Measurements from ENCODE around the gene DNAI1.

The DNAI1 gene

DNA sequence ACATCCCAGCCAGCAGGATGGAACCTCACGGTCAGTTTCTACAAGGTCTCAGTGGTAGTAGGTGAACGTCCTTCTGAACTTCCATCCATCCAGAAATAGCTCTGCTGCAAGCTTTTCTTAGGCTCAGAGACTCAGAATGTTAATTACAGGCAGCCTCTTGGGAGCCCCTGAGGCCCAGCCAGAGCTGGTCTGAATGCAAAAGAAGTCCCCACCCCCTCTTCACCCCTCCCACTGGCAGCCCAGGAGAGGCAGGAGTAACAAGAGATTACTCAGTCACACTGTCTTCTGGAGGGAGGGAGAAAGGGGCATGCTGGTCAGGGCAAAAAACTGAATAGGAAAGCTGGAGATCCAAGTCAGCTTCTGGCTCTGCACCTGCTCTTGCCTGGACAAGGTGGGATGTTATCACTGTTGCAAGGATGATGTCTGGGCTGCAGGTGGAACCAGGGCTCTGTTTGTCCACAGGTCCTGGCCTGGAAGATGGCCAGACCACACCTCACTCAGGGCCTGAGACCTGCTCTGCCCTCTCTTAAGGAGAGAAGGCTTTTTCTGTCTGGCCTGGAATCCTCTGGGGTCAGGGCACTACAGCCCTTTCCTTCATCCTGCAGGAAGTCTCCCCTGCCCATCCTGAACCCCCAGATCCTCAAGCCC lies 55.1 kb downstream of the DNAI1 start:
- TF ChIP-seq, protein P1, sequence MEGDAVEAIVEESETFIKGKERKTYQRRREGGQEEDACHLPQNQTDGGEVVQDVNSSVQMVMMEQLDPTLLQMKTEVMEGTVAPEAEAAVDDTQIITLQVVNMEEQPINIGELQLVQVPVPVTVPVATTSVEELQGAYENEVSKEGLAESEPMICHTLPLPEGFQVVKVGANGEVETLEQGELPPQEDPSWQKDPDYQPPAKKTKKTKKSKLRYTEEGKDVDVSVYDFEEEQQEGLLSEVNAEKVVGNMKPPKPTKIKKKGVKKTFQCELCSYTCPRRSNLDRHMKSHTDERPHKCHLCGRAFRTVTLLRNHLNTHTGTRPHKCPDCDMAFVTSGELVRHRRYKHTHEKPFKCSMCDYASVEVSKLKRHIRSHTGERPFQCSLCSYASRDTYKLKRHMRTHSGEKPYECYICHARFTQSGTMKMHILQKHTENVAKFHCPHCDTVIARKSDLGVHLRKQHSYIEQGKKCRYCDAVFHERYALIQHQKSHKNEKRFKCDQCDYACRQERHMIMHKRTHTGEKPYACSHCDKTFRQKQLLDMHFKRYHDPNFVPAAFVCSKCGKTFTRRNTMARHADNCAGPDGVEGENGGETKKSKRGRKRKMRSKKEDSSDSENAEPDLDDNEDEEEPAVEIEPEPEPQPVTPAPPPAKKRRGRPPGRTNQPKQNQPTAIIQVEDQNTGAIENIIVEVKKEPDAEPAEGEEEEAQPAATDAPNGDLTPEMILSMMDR (IDR thresholded peaks at IDR 0.05; ENCODE audit: borderline replicate concordance, control extremely low read depth, extremely low read depth, insufficient read depth, missing control alignments) = no peak
- in situ Hi-C loops (cut with MboI; ENCODE audit: low sequenced_read_pairs, unreplicated experiment) = no loop called here
- no peak for DNase-seq (ENCODE audit: low spot score)

DNA sequence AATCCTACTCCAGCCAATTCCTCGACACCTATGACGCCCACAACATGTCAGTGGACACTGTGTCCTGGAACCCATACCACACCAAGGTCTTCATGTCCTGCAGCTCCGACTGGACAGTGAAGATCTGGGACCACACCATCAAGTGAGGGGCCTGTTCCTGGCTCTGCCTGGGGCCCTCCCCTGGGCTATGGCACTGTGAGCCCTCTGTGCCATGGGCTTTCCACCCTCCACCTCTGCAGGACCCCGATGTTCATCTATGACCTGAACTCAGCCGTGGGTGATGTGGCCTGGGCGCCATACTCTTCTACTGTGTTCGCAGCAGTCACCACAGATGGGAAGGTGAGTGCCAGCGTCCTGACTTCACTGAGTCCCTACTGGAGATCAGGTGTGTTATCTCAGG lies 55.8 kb downstream of the DNAI1 start:
- in situ Hi-C loops (cut with MboI; ENCODE audit: low sequenced_read_pairs, unreplicated experiment) = no loop called here
- no peak for DNase-seq (ENCODE audit: low spot score)
- TF ChIP-seq, protein P1 (IDR thresholded peaks at IDR 0.05; ENCODE audit: borderline replicate concordance, control extremely low read depth, extremely low read depth, insufficient read depth, missing control alignments) = no peak

DNA sequence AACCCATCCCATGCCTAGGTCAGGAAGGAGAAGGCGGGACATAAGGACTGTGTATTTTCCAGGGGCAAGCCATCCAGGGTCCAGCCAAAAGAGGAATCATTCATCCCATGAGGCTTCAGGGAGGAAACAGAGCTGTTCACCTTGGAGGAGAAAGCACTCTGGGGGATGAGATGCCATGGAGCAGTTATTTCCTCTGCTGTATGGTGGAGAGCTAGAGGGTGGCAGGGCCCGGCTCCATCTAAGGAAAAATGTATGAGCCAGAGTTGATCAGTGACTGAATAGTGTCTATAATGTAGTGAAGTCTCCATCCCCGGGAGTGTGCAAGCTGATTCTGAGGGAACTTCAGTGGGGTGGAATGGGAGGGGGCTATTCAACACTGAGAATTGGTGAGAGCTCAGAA lies 56.2 kb downstream of the DNAI1 start:
- in situ Hi-C loops (cut with MboI; ENCODE audit: low sequenced_read_pairs, unreplicated experiment) = no loop called here
- TF ChIP-seq, protein P1 (IDR thresholded peaks at IDR 0.05; ENCODE audit: borderline replicate concordance, control extremely low read depth, extremely low read depth, insufficient read depth, missing control alignments) = no peak
- no peak for DNase-seq (ENCODE audit: low spot score)

DNA sequence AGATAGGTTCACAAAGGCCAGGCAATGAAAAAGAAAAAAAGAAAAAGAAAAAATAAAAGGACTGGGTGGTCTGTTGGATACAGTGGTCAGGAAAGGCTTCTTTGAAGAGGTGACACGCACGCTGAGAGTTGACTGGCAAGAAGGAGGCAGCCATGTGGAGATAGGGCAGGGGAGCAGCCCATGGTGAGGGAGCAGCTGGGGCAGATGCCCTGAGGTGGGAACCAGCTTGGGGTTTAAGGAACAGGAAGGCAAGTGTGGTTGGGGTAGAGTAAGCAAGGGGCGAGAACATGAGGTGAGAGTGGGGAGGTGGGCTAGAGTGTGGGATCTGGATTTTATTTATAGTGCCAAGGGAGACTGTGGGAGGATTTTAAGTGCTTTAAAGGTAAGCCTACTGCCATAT lies 57.4 kb downstream of the DNAI1 start:
- TF ChIP-seq, protein P1 (IDR thresholded peaks at IDR 0.05; ENCODE audit: borderline replicate concordance, control extremely low read depth, extremely low read depth, insufficient read depth, missing control alignments) = no peak

DNA sequence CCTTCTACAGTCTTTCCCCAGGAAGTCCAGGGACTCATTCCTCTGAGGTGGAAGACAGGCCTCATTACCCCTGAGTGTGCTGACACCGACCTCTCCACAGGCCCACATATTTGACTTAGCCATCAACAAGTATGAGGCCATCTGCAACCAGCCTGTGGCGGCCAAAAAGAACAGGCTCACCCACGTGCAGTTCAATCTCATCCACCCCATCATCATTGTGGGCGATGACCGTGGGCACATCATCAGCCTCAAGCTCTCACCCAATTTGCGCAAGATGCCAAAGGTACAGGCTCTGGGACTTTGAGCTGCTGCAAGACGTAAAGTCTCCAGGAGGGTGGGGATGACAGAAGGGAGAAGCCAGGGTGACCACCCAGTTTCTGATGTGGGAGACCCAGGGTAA lies 58.6 kb downstream of the DNAI1 start:
- TF ChIP-seq, protein P1 (IDR thresholded peaks at IDR 0.05; ENCODE audit: borderline replicate concordance, control extremely low read depth, extremely low read depth, insufficient read depth, missing control alignments) = no peak
- in situ Hi-C loops (cut with MboI; ENCODE audit: low sequenced_read_pairs, unreplicated experiment) = no loop called here

More for the DNA sequence above, 57.4 kb downstream of the DNAI1 start:
- in situ Hi-C loops (cut with MboI; ENCODE audit: low sequenced_read_pairs, unreplicated experiment) = no loop called here
- DNase-seq (ENCODE audit: low spot score) = no peak

DNA sequence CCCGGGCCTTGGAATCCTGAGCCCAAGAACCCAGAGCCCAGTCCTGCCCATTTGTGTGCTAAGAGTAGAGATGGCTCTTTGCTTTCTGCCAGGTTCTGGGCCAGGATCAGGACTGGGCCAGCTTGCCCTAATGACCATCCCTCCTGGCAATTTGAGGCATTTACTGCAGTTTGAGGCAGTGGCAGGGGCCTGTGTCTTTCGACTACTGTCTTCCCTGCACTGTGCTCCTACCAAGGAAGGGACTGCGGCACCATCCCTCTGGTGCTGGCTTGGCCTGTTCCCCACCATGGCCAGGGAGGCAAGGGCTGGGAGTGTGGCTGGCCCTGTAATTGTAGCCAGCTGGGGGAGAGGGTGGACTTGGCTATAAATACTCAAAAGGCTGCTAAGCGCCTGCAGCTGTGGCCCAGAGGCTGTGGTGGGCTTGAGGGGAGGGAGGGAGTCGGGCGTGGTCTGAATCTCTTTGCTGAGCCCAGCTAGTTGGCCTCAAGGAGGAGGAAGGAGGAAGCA lies 59.6 kb downstream of the DNAI1 start:
- DNase-seq (ENCODE audit: low spot score) = no peak
- TF ChIP-seq, protein P1 (IDR thresholded peaks at IDR 0.05; ENCODE audit: borderline replicate concordance, control extremely low read depth, extremely low read depth, insufficient read depth, missing control alignments) = no peak
- in situ Hi-C loops (cut with MboI; ENCODE audit: low sequenced_read_pairs, unreplicated experiment) = no loop called here

More for the DNA sequence above, 58.6 kb downstream of the DNAI1 start:
- no peak for DNase-seq (ENCODE audit: low spot score)
